DOHH2 (cell line): Measurements from ENCODE around the gene NCAM1.

Experiments used
- EZH2phosphoT487 ChIP-seq: fragments of 200-600 bp; sonication (generic); IDR thresholded peaks from 2 replicates; pipeline ENCODE4 v1.6.1; 2017; ENCODE audit warnings: borderline replicate concordance, mild to moderate bottlenecking, antibody characterized with exemption, low read length, moderate library complexity, mixed read lengths
- TF ChIP-seq, protein P1 (sequence below): fragments of 200-600 bp; sonication (generic); IDR thresholded peaks from one replicate; pipeline ENCODE4 v1.5.1; 2014; ENCODE audit warnings: antibody characterized with exemption, mild to moderate bottlenecking, low read depth, low read length; ENCODE audit not compliant: poor library complexity, severe bottlenecking

- TF ChIP-seq, protein P1, sequence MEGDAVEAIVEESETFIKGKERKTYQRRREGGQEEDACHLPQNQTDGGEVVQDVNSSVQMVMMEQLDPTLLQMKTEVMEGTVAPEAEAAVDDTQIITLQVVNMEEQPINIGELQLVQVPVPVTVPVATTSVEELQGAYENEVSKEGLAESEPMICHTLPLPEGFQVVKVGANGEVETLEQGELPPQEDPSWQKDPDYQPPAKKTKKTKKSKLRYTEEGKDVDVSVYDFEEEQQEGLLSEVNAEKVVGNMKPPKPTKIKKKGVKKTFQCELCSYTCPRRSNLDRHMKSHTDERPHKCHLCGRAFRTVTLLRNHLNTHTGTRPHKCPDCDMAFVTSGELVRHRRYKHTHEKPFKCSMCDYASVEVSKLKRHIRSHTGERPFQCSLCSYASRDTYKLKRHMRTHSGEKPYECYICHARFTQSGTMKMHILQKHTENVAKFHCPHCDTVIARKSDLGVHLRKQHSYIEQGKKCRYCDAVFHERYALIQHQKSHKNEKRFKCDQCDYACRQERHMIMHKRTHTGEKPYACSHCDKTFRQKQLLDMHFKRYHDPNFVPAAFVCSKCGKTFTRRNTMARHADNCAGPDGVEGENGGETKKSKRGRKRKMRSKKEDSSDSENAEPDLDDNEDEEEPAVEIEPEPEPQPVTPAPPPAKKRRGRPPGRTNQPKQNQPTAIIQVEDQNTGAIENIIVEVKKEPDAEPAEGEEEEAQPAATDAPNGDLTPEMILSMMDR = no peak
- no peak for TF ChIP-seq EZH2phosphoT487
Observed at GRCh38 chr11:113022262-113022661, 61.0 kb downstream of the NCAM1 start.
